SK-N-SH treated with all-trans-retinoic acid at 6 μM for 48 hours (cell line): ENCODE measurements around the gene CCDC63.

ENCODE experiments used
- ATAC-seq: fragments of 200-7000 bp; cut with Tn5 transposase; 3 replicates; pipeline ENCODE4 v1.9.1; 2020; ENCODE audit warnings: mild to moderate bottlenecking, moderate library complexity
- ARNTL ChIP-seq: fragments of 450-650 bp; formaldehyde crosslinking; IDR thresholded peaks from 2 replicates; pipeline ENCODE4 v1.5.0; 2020; ENCODE audit warnings: low read depth, mild to moderate bottlenecking, moderate library complexity, borderline replicate concordance
- BACH2 ChIP-seq: fragments of 250-450 bp; sonication (Bioruptor Pico); IDR thresholded peaks from 2 replicates; pipeline ENCODE4 v1.9.0; 2021; ENCODE audit warnings: mild to moderate bottlenecking, borderline replicate concordance
- CSDC2 ChIP-seq: fragments of 250-450 bp; sonication (Bioruptor Pico); IDR thresholded peaks from 2 replicates; pipeline ENCODE4 v1.5.0; 2020; ENCODE audit warnings: mild to moderate bottlenecking, moderate library complexity
- ESRRG ChIP-seq: fragments of 250-450 bp; sonication (Bioruptor Pico); IDR thresholded peaks from 2 replicates; pipeline ENCODE4 v1.6.1; 2021; ENCODE audit warnings: mild to moderate bottlenecking
- GLIS3 ChIP-seq: fragments of 250-450 bp; sonication (Bioruptor Pico); IDR thresholded peaks from 2 replicates; pipeline ENCODE4 v1.5.0; 2020; ENCODE audit warnings: mild to moderate bottlenecking, moderate library complexity
- ISL1 ChIP-seq: fragments of 250-450 bp; sonication (Bioruptor Pico); IDR thresholded peaks from 2 replicates; pipeline ENCODE4 v2.1.2; 2022; ENCODE audit warnings: mild to moderate bottlenecking, moderate library complexity
- PPARA ChIP-seq: fragments of 250-450 bp; sonication (Bioruptor Pico); IDR thresholded peaks from 2 replicates; pipeline ENCODE4 v1.5.0; 2020; ENCODE audit warnings: mild to moderate bottlenecking, borderline replicate concordance
- RARB ChIP-seq: fragments of 250-450 bp; sonication (Bioruptor Pico); IDR thresholded peaks from 2 replicates; pipeline ENCODE4 v1.8.0; 2021; ENCODE audit warnings: mild to moderate bottlenecking, moderate library complexity
- SNAI2 ChIP-seq: fragments of 250-450 bp; sonication (Bioruptor Pico); IDR thresholded peaks from 2 replicates; pipeline ENCODE4 v1.5.0; 2020; ENCODE audit warnings: mild to moderate bottlenecking, moderate library complexity
- TCF4 ChIP-seq: fragments of 250-450 bp; sonication (Bioruptor Pico); IDR thresholded peaks from 2 replicates; pipeline ENCODE4 v1.8.0; 2021; ENCODE audit warnings: mild to moderate bottlenecking, moderate library complexity, borderline replicate concordance
- TOX ChIP-seq: fragments of 250-450 bp; sonication (Bioruptor Pico); IDR thresholded peaks from 2 replicates; pipeline ENCODE4 v1.8.0; 2021; ENCODE audit warnings: mild to moderate bottlenecking, moderate library complexity, borderline replicate concordance
- ZC3H10 ChIP-seq: fragments of 250-450 bp; sonication (Bioruptor Pico); IDR thresholded peaks from 2 replicates; pipeline ENCODE4 v1.5.1; 2021; ENCODE audit warnings: mild to moderate bottlenecking, moderate library complexity
- ZFP3 ChIP-seq: fragments of 250-450 bp; sonication (Bioruptor Pico); IDR thresholded peaks from 2 replicates; pipeline ENCODE4 v1.5.0; 2020; ENCODE audit warnings: mild to moderate bottlenecking, moderate library complexity
- ZFP30 ChIP-seq: fragments of 450-650 bp; formaldehyde crosslinking; IDR thresholded peaks from 2 replicates; pipeline ENCODE4 v1.5.0; 2022; ENCODE audit warnings: mild to moderate bottlenecking, moderate library complexity
- ZNF565 ChIP-seq: fragments of 450-650 bp; formaldehyde crosslinking; conservative IDR thresholded peaks from 2 replicates; pipeline ENCODE4 v1.5.0; 2020; ENCODE audit warnings: low read depth, mild to moderate bottlenecking, moderate library complexity
- ZNF70 ChIP-seq: fragments of 450-650 bp; formaldehyde crosslinking; IDR thresholded peaks from 2 replicates; pipeline ENCODE4 v1.5.0; 2020; ENCODE audit warnings: mild to moderate bottlenecking, moderate library complexity
- ZNF8 ChIP-seq: fragments of 450-650 bp; formaldehyde crosslinking; IDR thresholded peaks from 2 replicates; pipeline ENCODE4 v1.5.0; 2020; ENCODE audit warnings: mild to moderate bottlenecking, moderate library complexity
- TF ChIP-seq, protein P1 (sequence below): fragments of 250-450 bp; sonication (Bioruptor Pico); IDR thresholded peaks from 2 replicates; pipeline ENCODE4 v1.8.0; 2021; ENCODE audit warnings: low read depth, mild to moderate bottlenecking, moderate library complexity, borderline replicate concordance
- TF ChIP-seq, protein P2 (sequence below): fragments of 250-450 bp; sonication (Bioruptor Pico); IDR thresholded peaks from 2 replicates; pipeline ENCODE4 v1.5.0; 2020; ENCODE audit warnings: mild to moderate bottlenecking, moderate library complexity
- TF ChIP-seq, protein P3 (sequence below): fragments of 250-450 bp; sonication (Bioruptor Pico); IDR thresholded peaks from 2 replicates; pipeline ENCODE4 v1.5.1; 2021; ENCODE audit warnings: mild to moderate bottlenecking, moderate library complexity
- TF ChIP-seq, protein P4 (sequence below): fragments of 250-450 bp; sonication (Bioruptor Pico); IDR thresholded peaks from 2 replicates; pipeline ENCODE4 v1.8.0; 2020; ENCODE audit warnings: mild to moderate bottlenecking, moderate library complexity, borderline replicate concordance

Gene CCDC63

DNA sequence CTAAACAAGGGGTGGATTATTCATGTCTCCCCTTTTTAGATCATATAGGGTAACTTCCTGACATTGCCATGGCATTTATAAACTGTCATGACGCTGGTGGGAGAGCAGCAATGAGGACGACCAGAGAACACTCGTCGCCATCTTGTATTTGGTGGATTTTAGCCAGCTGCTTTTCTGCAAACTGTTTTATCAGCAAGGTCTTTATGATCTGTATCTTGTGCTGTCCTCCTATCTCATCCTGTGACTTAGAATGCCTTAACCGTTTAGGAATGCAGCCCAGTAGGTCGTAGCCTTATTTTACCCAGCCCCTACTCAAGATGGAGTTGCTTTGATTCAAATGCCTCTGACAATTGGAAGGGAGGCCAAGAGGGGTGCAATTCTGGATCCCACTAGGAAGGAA lies 5.8 kb upstream of the CCDC63 start:
- TF ChIP-seq TOX (CRISPR knock-in tag): no peak
- no peak for TF ChIP-seq ZFP30 (CRISPR knock-in tag)
- TF ChIP-seq BACH2 (CRISPR knock-in tag): no peak
- no peak for TF ChIP-seq ZNF70
- TF ChIP-seq TCF4 (CRISPR knock-in tag): no peak
- no peak for TF ChIP-seq SNAI2 (CRISPR knock-in tag)
- TF ChIP-seq, protein P1, sequence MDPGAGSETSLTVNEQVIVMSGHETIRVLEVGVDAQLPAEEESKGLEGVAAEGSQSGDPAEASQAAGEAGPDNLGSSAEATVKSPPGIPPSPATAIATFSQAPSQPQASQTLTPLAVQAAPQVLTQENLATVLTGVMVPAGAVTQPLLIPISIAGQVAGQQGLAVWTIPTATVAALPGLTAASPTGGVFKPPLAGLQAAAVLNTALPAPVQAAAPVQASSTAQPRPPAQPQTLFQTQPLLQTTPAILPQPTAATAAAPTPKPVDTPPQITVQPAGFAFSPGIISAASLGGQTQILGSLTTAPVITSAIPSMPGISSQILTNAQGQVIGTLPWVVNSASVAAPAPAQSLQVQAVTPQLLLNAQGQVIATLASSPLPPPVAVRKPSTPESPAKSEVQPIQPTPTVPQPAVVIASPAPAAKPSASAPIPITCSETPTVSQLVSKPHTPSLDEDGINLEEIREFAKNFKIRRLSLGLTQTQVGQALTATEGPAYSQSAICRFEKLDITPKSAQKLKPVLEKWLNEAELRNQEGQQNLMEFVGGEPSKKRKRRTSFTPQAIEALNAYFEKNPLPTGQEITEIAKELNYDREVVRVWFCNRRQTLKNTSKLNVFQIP: no peak
- TF ChIP-seq CSDC2 (CRISPR knock-in tag): no peak
- no peak for TF ChIP-seq PPARA
- TF ChIP-seq ZNF8 (CRISPR knock-in tag): no peak
- TF ChIP-seq, protein P2, sequence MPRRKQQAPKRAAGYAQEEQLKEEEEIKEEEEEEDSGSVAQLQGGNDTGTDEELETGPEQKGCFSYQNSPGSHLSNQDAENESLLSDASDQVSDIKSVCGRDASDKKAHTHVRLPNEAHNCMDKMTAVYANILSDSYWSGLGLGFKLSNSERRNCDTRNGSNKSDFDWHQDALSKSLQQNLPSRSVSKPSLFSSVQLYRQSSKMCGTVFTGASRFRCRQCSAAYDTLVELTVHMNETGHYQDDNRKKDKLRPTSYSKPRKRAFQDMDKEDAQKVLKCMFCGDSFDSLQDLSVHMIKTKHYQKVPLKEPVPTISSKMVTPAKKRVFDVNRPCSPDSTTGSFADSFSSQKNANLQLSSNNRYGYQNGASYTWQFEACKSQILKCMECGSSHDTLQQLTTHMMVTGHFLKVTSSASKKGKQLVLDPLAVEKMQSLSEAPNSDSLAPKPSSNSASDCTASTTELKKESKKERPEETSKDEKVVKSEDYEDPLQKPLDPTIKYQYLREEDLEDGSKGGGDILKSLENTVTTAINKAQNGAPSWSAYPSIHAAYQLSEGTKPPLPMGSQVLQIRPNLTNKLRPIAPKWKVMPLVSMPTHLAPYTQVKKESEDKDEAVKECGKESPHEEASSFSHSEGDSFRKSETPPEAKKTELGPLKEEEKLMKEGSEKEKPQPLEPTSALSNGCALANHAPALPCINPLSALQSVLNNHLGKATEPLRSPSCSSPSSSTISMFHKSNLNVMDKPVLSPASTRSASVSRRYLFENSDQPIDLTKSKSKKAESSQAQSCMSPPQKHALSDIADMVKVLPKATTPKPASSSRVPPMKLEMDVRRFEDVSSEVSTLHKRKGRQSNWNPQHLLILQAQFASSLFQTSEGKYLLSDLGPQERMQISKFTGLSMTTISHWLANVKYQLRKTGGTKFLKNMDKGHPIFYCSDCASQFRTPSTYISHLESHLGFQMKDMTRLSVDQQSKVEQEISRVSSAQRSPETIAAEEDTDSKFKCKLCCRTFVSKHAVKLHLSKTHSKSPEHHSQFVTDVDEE (CRISPR knock-in tag): no peak
- TF ChIP-seq ZNF565: no peak
- no peak for TF ChIP-seq ESRRG (CRISPR knock-in tag)
- no peak for TF ChIP-seq ISL1 (CRISPR knock-in tag)
- no peak for TF ChIP-seq ARNTL (CRISPR knock-in tag)
- TF ChIP-seq GLIS3 (CRISPR knock-in tag): no peak
- TF ChIP-seq, protein P3, sequence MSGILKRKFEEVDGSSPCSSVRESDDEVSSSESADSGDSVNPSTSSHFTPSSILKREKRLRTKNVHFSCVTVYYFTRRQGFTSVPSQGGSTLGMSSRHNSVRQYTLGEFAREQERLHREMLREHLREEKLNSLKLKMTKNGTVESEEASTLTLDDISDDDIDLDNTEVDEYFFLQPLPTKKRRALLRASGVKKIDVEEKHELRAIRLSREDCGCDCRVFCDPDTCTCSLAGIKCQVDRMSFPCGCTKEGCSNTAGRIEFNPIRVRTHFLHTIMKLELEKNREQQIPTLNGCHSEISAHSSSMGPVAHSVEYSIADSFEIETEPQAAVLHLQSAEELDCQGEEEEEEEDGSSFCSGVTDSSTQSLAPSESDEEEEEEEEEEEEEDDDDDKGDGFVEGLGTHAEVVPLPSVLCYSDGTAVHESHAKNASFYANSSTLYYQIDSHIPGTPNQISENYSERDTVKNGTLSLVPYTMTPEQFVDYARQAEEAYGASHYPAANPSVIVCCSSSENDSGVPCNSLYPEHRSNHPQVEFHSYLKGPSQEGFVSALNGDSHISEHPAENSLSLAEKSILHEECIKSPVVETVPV (CRISPR knock-in tag): no peak
- no peak for TF ChIP-seq ZFP3 (CRISPR knock-in tag)
- no peak for TF ChIP-seq ZC3H10 (CRISPR knock-in tag)
- TF ChIP-seq, protein P4, sequence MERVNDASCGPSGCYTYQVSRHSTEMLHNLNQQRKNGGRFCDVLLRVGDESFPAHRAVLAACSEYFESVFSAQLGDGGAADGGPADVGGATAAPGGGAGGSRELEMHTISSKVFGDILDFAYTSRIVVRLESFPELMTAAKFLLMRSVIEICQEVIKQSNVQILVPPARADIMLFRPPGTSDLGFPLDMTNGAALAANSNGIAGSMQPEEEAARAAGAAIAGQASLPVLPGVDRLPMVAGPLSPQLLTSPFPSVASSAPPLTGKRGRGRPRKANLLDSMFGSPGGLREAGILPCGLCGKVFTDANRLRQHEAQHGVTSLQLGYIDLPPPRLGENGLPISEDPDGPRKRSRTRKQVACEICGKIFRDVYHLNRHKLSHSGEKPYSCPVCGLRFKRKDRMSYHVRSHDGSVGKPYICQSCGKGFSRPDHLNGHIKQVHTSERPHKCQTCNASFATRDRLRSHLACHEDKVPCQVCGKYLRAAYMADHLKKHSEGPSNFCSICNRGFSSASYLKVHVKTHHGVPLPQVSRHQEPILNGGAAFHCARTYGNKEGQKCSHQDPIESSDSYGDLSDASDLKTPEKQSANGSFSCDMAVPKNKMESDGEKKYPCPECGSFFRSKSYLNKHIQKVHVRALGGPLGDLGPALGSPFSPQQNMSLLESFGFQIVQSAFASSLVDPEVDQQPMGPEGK (CRISPR knock-in tag): no peak
- ATAC-seq: no peak

DNA sequence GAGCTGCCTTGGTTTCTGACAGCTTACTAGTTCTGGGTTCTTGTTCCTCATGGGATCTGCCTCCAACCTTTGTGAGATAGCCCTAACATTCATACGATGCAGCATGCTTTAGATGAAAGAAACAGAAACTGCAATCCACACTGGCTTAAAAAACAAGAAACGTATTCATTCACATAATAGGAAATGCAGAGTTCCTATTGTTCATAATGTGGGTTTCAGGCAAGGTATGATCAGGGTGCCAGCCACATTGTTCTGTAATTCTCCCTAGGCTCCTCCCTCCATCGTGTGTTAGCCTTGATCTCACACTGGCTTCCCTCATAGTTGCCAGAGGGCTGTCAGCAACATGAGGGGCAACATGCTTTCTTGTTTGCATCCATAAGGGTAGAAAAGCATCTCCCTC lies 2.7 kb upstream of the CCDC63 start:
- ATAC-seq: no peak
- TF ChIP-seq PPARA: no peak
- no peak for TF ChIP-seq ZC3H10 (CRISPR knock-in tag)
- TF ChIP-seq CSDC2 (CRISPR knock-in tag): no peak
- no peak for TF ChIP-seq ISL1 (CRISPR knock-in tag)
- TF ChIP-seq ZNF70: no peak
- TF ChIP-seq RARB (CRISPR knock-in tag): no peak
- no peak for TF ChIP-seq BACH2 (CRISPR knock-in tag)
- TF ChIP-seq, protein P3 (CRISPR knock-in tag): no peak
- no peak for TF ChIP-seq ZNF565
- TF ChIP-seq ZNF8 (CRISPR knock-in tag): no peak
- no peak for TF ChIP-seq TCF4 (CRISPR knock-in tag)
- TF ChIP-seq, protein P2 (CRISPR knock-in tag): no peak
- TF ChIP-seq, protein P1: no peak
- no peak for TF ChIP-seq GLIS3 (CRISPR knock-in tag)
